Measurements from ENCODE around the gene FRMPD4. TPM values are rescaled to one million over a fixed set of nuclear protein-coding genes. Genes with fewer than 3 reads are reported as not detected.

FRMPD4 gene
- total RNA-seq, 1 experiment from 2014 or later: 1.4 TPM

DNA sequence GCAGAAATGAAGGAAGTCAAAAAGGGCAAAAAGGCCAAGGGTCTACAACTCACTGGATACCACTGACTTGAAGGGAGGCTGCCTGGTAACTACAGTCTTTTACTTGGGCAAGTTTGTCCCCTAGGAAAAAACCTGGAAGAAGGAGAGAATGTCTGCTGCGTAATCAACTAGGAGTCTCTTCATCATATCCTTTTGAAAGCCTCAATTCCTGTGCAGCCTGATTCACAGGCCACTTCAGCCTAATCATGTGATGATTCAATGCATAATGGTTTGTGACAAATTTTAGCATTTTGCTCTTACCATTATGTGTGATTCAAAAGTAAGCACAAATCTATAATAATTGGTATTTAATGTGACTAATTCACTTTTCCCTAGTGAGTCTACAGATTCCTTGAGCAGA is 273.6 kb downstream of the FRMPD4 start:
- Mint-ChIP-seq H3K27me3 (ENCODE audit: low read depth) (no peaks in the 10 kb centered on the region), H3K4me3 (no peak overlapping the region), H3K4me1 (peaks cover 14% of the 10 kb centered on the region), H3K9me3 (no peaks in the 10 kb centered on the region), H3K27ac (no peak overlapping the region), H3K36me3 (no peaks in the 10 kb centered on the region)
- TF ChIP-seq SOX15 (CRISPR knock-in tag; IDR thresholded peaks at IDR 0.05) (no peak), ZNF138 (CRISPR knock-in tag; conservative IDR thresholded peaks at IDR 0.05) (no peak), NR1H2 (CRISPR knock-in tag; IDR thresholded peaks at IDR 0.05) (no peak), OVOL2 (CRISPR knock-in tag; IDR thresholded peaks at IDR 0.05; ENCODE audit: borderline replicate concordance) (no peak), ZNF121 (CRISPR knock-in tag; IDR thresholded peaks at IDR 0.05) (no peak), NR2C2 (CRISPR knock-in tag; IDR thresholded peaks at IDR 0.05) (no peak), MYBL2 (CRISPR knock-in tag; IDR thresholded peaks at IDR 0.05) (no peak), JUN (CRISPR knock-in tag; IDR thresholded peaks at IDR 0.05) (no peak)
- TF ChIP-seq, protein P1, sequence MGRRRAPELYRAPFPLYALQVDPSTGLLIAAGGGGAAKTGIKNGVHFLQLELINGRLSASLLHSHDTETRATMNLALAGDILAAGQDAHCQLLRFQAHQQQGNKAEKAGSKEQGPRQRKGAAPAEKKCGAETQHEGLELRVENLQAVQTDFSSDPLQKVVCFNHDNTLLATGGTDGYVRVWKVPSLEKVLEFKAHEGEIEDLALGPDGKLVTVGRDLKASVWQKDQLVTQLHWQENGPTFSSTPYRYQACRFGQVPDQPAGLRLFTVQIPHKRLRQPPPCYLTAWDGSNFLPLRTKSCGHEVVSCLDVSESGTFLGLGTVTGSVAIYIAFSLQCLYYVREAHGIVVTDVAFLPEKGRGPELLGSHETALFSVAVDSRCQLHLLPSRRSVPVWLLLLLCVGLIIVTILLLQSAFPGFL (CRISPR knock-in tag; IDR thresholded peaks at IDR 0.05; ENCODE audit: borderline replicate concordance): no peak
- ChIA-PET CTCF (no interaction called here), POLR2A (no interaction called here)
- ATAC-seq (no peak), DNase-seq (ENCODE audit: low spot score) (no peak)

DNA sequence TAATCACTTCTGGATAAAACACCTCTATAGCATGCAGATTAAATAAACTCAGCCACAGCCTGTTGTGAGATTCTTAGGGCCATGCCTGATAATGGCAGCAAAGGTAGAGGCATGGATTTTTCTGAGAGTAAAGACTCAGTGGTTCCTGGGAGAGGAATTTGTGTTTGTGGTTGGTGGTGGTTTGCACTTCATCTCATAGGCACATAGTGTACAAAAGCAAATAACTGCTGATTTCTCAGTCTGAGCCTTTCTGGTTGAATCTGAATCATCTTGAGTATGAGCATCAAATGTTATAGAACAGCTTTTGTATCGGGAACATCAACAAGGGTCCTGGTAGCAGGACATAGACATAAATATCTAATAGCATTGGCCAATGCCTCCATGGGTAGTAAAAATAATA is 274.3 kb downstream of the FRMPD4 start:
- H3K27me3 Mint-ChIP-seq (ENCODE audit: low read depth): no peaks in the 10 kb centered on the region
- no peak overlapping the region for H3K27ac Mint-ChIP-seq
- H3K9me3 Mint-ChIP-seq: no peaks in the 10 kb centered on the region
- DNase-seq (ENCODE audit: low spot score) (no peak), ATAC-seq (no peak)
- H3K4me1 Mint-ChIP-seq: peaks cover 12% of the 10 kb centered on the region
- CTCF ChIA-PET: no interaction called here
- no peak overlapping the region for H3K4me3 Mint-ChIP-seq
- no peaks in the 10 kb centered on the region for H3K36me3 Mint-ChIP-seq
- POLR2A ChIA-PET: no interaction called here
- TF ChIP-seq, protein P2, sequence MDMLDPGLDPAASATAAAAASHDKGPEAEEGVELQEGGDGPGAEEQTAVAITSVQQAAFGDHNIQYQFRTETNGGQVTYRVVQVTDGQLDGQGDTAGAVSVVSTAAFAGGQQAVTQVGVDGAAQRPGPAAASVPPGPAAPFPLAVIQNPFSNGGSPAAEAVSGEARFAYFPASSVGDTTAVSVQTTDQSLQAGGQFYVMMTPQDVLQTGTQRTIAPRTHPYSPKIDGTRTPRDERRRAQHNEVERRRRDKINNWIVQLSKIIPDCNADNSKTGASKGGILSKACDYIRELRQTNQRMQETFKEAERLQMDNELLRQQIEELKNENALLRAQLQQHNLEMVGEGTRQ (CRISPR knock-in tag; IDR thresholded peaks at IDR 0.05): no peak
- no peak for TF ChIP-seq ATF1 (CRISPR knock-in tag; IDR thresholded peaks at IDR 0.05)
- TF ChIP-seq, protein P3, sequence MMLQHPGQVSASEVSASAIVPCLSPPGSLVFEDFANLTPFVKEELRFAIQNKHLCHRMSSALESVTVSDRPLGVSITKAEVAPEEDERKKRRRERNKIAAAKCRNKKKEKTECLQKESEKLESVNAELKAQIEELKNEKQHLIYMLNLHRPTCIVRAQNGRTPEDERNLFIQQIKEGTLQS (CRISPR knock-in tag; conservative IDR thresholded peaks at IDR 0.05): no peak
- TF ChIP-seq JAZF1 (CRISPR knock-in tag; IDR thresholded peaks at IDR 0.05): no peak
- TF ChIP-seq EMX1 (CRISPR knock-in tag; IDR thresholded peaks at IDR 0.05): no peak
- no peak for TF ChIP-seq ZNF121 (CRISPR knock-in tag; IDR thresholded peaks at IDR 0.05)
- TF ChIP-seq, protein P4, sequence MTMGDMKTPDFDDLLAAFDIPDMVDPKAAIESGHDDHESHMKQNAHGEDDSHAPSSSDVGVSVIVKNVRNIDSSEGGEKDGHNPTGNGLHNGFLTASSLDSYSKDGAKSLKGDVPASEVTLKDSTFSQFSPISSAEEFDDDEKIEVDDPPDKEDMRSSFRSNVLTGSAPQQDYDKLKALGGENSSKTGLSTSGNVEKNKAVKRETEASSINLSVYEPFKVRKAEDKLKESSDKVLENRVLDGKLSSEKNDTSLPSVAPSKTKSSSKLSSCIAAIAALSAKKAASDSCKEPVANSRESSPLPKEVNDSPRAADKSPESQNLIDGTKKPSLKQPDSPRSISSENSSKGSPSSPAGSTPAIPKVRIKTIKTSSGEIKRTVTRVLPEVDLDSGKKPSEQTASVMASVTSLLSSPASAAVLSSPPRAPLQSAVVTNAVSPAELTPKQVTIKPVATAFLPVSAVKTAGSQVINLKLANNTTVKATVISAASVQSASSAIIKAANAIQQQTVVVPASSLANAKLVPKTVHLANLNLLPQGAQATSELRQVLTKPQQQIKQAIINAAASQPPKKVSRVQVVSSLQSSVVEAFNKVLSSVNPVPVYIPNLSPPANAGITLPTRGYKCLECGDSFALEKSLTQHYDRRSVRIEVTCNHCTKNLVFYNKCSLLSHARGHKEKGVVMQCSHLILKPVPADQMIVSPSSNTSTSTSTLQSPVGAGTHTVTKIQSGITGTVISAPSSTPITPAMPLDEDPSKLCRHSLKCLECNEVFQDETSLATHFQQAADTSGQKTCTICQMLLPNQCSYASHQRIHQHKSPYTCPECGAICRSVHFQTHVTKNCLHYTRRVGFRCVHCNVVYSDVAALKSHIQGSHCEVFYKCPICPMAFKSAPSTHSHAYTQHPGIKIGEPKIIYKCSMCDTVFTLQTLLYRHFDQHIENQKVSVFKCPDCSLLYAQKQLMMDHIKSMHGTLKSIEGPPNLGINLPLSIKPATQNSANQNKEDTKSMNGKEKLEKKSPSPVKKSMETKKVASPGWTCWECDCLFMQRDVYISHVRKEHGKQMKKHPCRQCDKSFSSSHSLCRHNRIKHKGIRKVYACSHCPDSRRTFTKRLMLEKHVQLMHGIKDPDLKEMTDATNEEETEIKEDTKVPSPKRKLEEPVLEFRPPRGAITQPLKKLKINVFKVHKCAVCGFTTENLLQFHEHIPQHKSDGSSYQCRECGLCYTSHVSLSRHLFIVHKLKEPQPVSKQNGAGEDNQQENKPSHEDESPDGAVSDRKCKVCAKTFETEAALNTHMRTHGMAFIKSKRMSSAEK (CRISPR knock-in tag; IDR thresholded peaks at IDR 0.05; ENCODE audit: borderline replicate concordance): no peak
- TF ChIP-seq, protein P1 (CRISPR knock-in tag; IDR thresholded peaks at IDR 0.05; ENCODE audit: borderline replicate concordance): no peak
- TF ChIP-seq FOXJ3 (CRISPR knock-in tag; IDR thresholded peaks at IDR 0.05; ENCODE audit: borderline replicate concordance): no peak
- TF ChIP-seq, protein P5, sequence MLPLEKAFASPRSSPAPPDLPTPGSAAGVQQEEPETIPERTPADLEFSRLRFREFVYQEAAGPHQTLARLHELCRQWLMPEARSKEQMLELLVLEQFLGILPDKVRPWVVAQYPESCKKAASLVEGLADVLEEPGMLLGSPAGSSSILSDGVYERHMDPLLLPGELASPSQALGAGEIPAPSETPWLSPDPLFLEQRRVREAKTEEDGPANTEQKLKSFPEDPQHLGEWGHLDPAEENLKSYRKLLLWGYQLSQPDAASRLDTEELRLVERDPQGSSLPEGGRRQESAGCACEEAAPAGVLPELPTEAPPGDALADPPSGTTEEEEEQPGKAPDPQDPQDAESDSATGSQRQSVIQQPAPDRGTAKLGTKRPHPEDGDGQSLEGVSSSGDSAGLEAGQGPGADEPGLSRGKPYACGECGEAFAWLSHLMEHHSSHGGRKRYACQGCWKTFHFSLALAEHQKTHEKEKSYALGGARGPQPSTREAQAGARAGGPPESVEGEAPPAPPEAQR (CRISPR knock-in tag; IDR thresholded peaks at IDR 0.05): no peak
- TF ChIP-seq, protein P6, sequence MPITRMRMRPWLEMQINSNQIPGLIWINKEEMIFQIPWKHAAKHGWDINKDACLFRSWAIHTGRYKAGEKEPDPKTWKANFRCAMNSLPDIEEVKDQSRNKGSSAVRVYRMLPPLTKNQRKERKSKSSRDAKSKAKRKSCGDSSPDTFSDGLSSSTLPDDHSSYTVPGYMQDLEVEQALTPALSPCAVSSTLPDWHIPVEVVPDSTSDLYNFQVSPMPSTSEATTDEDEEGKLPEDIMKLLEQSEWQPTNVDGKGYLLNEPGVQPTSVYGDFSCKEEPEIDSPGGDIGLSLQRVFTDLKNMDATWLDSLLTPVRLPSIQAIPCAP (CRISPR knock-in tag; IDR thresholded peaks at IDR 0.05): no peak
- TF ChIP-seq, protein P7, sequence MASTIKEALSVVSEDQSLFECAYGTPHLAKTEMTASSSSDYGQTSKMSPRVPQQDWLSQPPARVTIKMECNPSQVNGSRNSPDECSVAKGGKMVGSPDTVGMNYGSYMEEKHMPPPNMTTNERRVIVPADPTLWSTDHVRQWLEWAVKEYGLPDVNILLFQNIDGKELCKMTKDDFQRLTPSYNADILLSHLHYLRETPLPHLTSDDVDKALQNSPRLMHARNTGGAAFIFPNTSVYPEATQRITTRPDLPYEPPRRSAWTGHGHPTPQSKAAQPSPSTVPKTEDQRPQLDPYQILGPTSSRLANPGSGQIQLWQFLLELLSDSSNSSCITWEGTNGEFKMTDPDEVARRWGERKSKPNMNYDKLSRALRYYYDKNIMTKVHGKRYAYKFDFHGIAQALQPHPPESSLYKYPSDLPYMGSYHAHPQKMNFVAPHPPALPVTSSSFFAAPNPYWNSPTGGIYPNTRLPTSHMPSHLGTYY (CRISPR knock-in tag; IDR thresholded peaks at IDR 0.05): no peak
- TF ChIP-seq PRRX2 (CRISPR knock-in tag; IDR thresholded peaks at IDR 0.05): no peak
- no peak for TF ChIP-seq RELA (CRISPR knock-in tag; IDR thresholded peaks at IDR 0.05; ENCODE audit: borderline replicate concordance)
- TF ChIP-seq NFYB (CRISPR knock-in tag; conservative IDR thresholded peaks at IDR 0.05; ENCODE audit: low read depth): no peak
- TF ChIP-seq ZNF671 (CRISPR knock-in tag; IDR thresholded peaks at IDR 0.05): no peak

All from WTC11 (cell line).